ENCODE results near the gene RGS9BP. TPM values are rescaled to one million over a fixed set of nuclear protein-coding genes. Genes with fewer than 3 reads are reported as not detected.
"Not testable (repeated sequence)": the region's sequence is repeated elsewhere in the genome, so short reads cannot be mapped to it uniquely, and the experiment has no call there.

The RGS9BP gene
- total RNA-seq, 1 donor from 2014 or later: 8.6 TPM

GRCh38 chr19:32650671-32651070 lies 25.0 kb upstream of the RGS9BP start:
- H3K4me3 ChIP-seq: no peak overlapping the region
- peaks cover 60% of the 10 kb centered on the region for H3K36me3 ChIP-seq
- H3K4me1 ChIP-seq: peaks cover 35% of the 10 kb centered on the region
- peak overlapping the region; percentile 89 for H3K27ac ChIP-seq (replicated peaks)
- no peaks in the 10 kb centered on the region for H3K9me3 ChIP-seq (replicated peaks)
- no peaks in the 10 kb centered on the region for H3K27me3 ChIP-seq (ENCODE audit: low read depth)
- no peak for TF ChIP-seq CTCF (IDR thresholded peaks at IDR 0.05; ENCODE audit: borderline replicate concordance)
- intact Hi-C loops (cut with micrococcal nuclease): no loop called here
- DNase-seq: no peak

- Histone ChIP-seq H3K36me3 (peaks cover 58% of the 10 kb centered on the region), H3K9me3 (replicated peaks) (no peaks in the 10 kb centered on the region), H3K4me1 (peaks cover 35% of the 10 kb centered on the region), H3K27me3 (ENCODE audit: low read depth) (no peaks in the 10 kb centered on the region), H3K4me3 (no peak overlapping the region), H3K27ac (replicated peaks) (peak overlapping the region; percentile 89)
- DNase-seq: peak; percentile 55
- TF ChIP-seq CTCF (IDR thresholded peaks at IDR 0.05; ENCODE audit: borderline replicate concordance): no peak
- intact Hi-C loops (cut with micrococcal nuclease): no loop called here
Observed at GRCh38 chr19:32651729-32652140, 23.9 kb upstream of the RGS9BP start.

- H3K4me3 ChIP-seq; H3K27me3 ChIP-seq (ENCODE audit: low read depth); intact Hi-C loops (cut with micrococcal nuclease); DNase-seq; H3K9me3 ChIP-seq (replicated peaks): not testable (repeated sequence)
- Histone ChIP-seq H3K4me1 (peaks cover 35% of the 10 kb centered on the region), H3K27ac (replicated peaks) (peak overlapping the region; percentile 89), H3K36me3 (peaks cover 56% of the 10 kb centered on the region)
Observed at GRCh38 chr19:32652331-32652730, 23.3 kb upstream of the RGS9BP start.

- Histone ChIP-seq H3K27ac (replicated peaks) (peak overlapping the region; percentile 89), H3K4me1 (peaks cover 35% of the 10 kb centered on the region), H3K9me3 (replicated peaks) (no peaks in the 10 kb centered on the region), H3K4me3 (no peak overlapping the region), H3K36me3 (peaks cover 55% of the 10 kb centered on the region), H3K27me3 (ENCODE audit: low read depth) (no peaks in the 10 kb centered on the region)
- TF ChIP-seq CTCF (IDR thresholded peaks at IDR 0.05; ENCODE audit: borderline replicate concordance): no peak
- intact Hi-C loops (cut with micrococcal nuclease): no loop called here
- DNase-seq: peak; percentile 81
Observed at GRCh38 chr19:32652894-32653598, 22.6 kb upstream of the RGS9BP start.

- no peak for DNase-seq
Observed at GRCh38 chr19:32653599-32653915, 22.1 kb upstream of the RGS9BP start.

GRCh38 chr19:32656379-32656778 lies 19.3 kb upstream of the RGS9BP start:
- H3K9me3 ChIP-seq (replicated peaks); H3K27me3 ChIP-seq (ENCODE audit: low read depth); DNase-seq; H3K27ac ChIP-seq (replicated peaks); H3K4me3 ChIP-seq; intact Hi-C loops (cut with micrococcal nuclease): not testable (repeated sequence)
- peaks cover 27% of the 10 kb centered on the region for H3K4me1 ChIP-seq
- H3K36me3 ChIP-seq: peaks cover 52% of the 10 kb centered on the region

More at GRCh38 chr19:32653599-32653915, 22.1 kb upstream of the RGS9BP start:
- Histone ChIP-seq H3K27ac (replicated peaks) (peak overlapping the region; percentile 89), H3K4me1 (peaks cover 35% of the 10 kb centered on the region), H3K36me3 (peaks cover 55% of the 10 kb centered on the region), H3K9me3 (replicated peaks) (no peaks in the 10 kb centered on the region), H3K4me3 (no peak overlapping the region), H3K27me3 (ENCODE audit: low read depth) (no peaks in the 10 kb centered on the region)
- no peak for TF ChIP-seq CTCF (IDR thresholded peaks at IDR 0.05; ENCODE audit: borderline replicate concordance)
- intact Hi-C loops (cut with micrococcal nuclease): no loop called here

Measured in left ventricle myocardium inferior (tissue), 1 donor.